ENCODE results near the gene NECAP2.

Gene NECAP2

GRCh38 chr1:16397120-16397519 is 43.4 kb upstream of the NECAP2 start:
- Histone ChIP-seq H3K4me3 (no peak overlapping the region), H3K27ac (no peak overlapping the region)
- DNase-seq (ENCODE audit: low spot score): no peak
- no peak for TF ChIP-seq CTCF (IDR thresholded peaks at IDR 0.05)

- no peak for DNase-seq (ENCODE audit: low spot score)
- Histone ChIP-seq H3K4me3 (no peak overlapping the region), H3K27ac (no peak overlapping the region)
- no peak for TF ChIP-seq CTCF (IDR thresholded peaks at IDR 0.05)
Observed at GRCh38 chr1:16398371-16398953, 42.1 kb upstream of the NECAP2 start.

- DNase-seq (ENCODE audit: low spot score): no peak
- H3K4me3 ChIP-seq: no peak overlapping the region
- no peak for TF ChIP-seq CTCF (IDR thresholded peaks at IDR 0.05)
- H3K27ac ChIP-seq: no peak overlapping the region
Observed at GRCh38 chr1:16402742-16403141, 37.8 kb upstream of the NECAP2 start.

- no peak for DNase-seq (ENCODE audit: low spot score)
- H3K4me3 ChIP-seq: no peak overlapping the region
- no peak overlapping the region for H3K27ac ChIP-seq
- TF ChIP-seq CTCF (IDR thresholded peaks at IDR 0.05): no peak
Observed at GRCh38 chr1:16405441-16405840, 35.1 kb upstream of the NECAP2 start.

- no peak for TF ChIP-seq CTCF (IDR thresholded peaks at IDR 0.05)
- DNase-seq (ENCODE audit: low spot score): no peak
- Histone ChIP-seq H3K4me3 (no peak overlapping the region), H3K27ac (no peak overlapping the region)
Observed at GRCh38 chr1:16406868-16407267, 33.7 kb upstream of the NECAP2 start.

- no peak overlapping the region for H3K4me3 ChIP-seq
- no peak overlapping the region for H3K27ac ChIP-seq
- TF ChIP-seq CTCF (IDR thresholded peaks at IDR 0.05): no peak
- no peak for DNase-seq (ENCODE audit: low spot score)
Observed at GRCh38 chr1:16409536-16410152, 30.9 kb upstream of the NECAP2 start.

- no peak overlapping the region for H3K4me3 ChIP-seq
- H3K27ac ChIP-seq: no peak overlapping the region
- TF ChIP-seq CTCF (IDR thresholded peaks at IDR 0.05): no peak
- DNase-seq (ENCODE audit: low spot score): no peak
Observed at GRCh38 chr1:16410803-16411202, 29.7 kb upstream of the NECAP2 start.

Data from coronary artery (tissue), 2 donors.